DMS153 treated with DMSO at 0.1 percent for 48 hours (cell line): Measurements from ENCODE around the gene PPFIA4.

Source experiments
- DNase-seq: peaks from one replicate; lab custom pipeline; 2025; ENCODE audit not compliant: unreplicated experiment; lab: John Stamatoyannopoulos, UW

PPFIA4 gene

GRCh38 chr1:203039609-203040512 lies 13.6 kb downstream of the PPFIA4 start:
- DNase-seq, result no peak

- no peak for DNase-seq
Observed at GRCh38 chr1:203040513-203041275, 14.4 kb downstream of the PPFIA4 start.

GRCh38 chr1:203041351-203041932 lies 15.2 kb downstream of the PPFIA4 start:
- no peak for DNase-seq

- DNase-seq, result no peak
Observed at GRCh38 chr1:203043830-203044545, 17.7 kb downstream of the PPFIA4 start.

GRCh38 chr1:203044546-203045250 lies 18.4 kb downstream of the PPFIA4 start:
- no peak for DNase-seq

GRCh38 chr1:203045336-203045735 lies 19.0 kb downstream of the PPFIA4 start:
- DNase-seq, result no peak

- DNase-seq, result no peak
Observed at GRCh38 chr1:203045821-203046594, 19.7 kb downstream of the PPFIA4 start.

- no peak for DNase-seq
Observed at GRCh38 chr1:203046984-203047630, 20.8 kb downstream of the PPFIA4 start.

GRCh38 chr1:203048086-203048485 lies 21.8 kb downstream of the PPFIA4 start:
- DNase-seq, result no peak

GRCh38 chr1:203048555-203049051 lies 22.3 kb downstream of the PPFIA4 start:
- no peak for DNase-seq

- no peak for DNase-seq
Observed at GRCh38 chr1:203049077-203049476, 22.8 kb downstream of the PPFIA4 start.

GRCh38 chr1:203049576-203050180 lies 23.4 kb downstream of the PPFIA4 start:
- DNase-seq, result no peak

GRCh38 chr1:203050826-203051225 lies 24.5 kb downstream of the PPFIA4 start:
- DNase-seq, result no peak

GRCh38 chr1:203051841-203052324 lies 25.6 kb downstream of the PPFIA4 start:
- DNase-seq, result no peak

GRCh38 chr1:203052601-203053000 lies 26.3 kb downstream of the PPFIA4 start:
- DNase-seq, result no peak

GRCh38 chr1:203054184-203054583 lies 27.9 kb downstream of the PPFIA4 start:
- DNase-seq, result no peak

- no peak for DNase-seq
Observed at GRCh38 chr1:203054642-203055041, 28.4 kb downstream of the PPFIA4 start.

- DNase-seq, result no peak
Observed at GRCh38 chr1:203055161-203055799, 29.0 kb downstream of the PPFIA4 start.
